PC-9 (cell line): ENCODE results near the gene RASA1. TPM values are rescaled to one million over a fixed set of nuclear protein-coding genes. Genes with fewer than 3 reads are reported as not detected.

Experiments
- BruUV-seq: library from RNA; stranded (reverse); fragments of 400-500 nt; replicated peaks from 2 replicates; lab custom pipeline; 2021; lab: Mats Ljungman, UMichigan
- CTCF ChIA-PET: fragments of 300-600 bp; sonication (Branson Sonifier 250); formaldehyde crosslinking; loops from one replicate; lab custom pipeline; 2022; ENCODE audit warnings: antibody characterized with exemption; lab: Charles Lee
- POLR2A ChIA-PET: fragments of 300-600 bp; sonication (Branson Sonifier 250); formaldehyde crosslinking; loops from one replicate; lab custom pipeline; 2022; ENCODE audit warnings: antibody characterized with exemption; ENCODE audit not compliant: unreplicated experiment; lab: Charles Lee
- DNase-seq, 2 experiments: peaks; one replicate each; pipeline versions ENCODE4 v3.0.0 to v3.0.0-alpha.2; 2015 to 2022; ENCODE audit warnings: mixed read lengths in 1 of 2
- H2AFZ ChIP-seq: fragments of 200-600 bp; sonication (generic); 2 replicates; pipeline ENCODE4 v1.8.1; 2017; ENCODE audit warnings: antibody characterized with exemption
- H3F3A ChIP-seq: fragments of 200-600 bp; sonication (generic); 2 replicates; pipeline ENCODE4 v1.8.1; 2017; ENCODE audit warnings: antibody characterized with exemption, mild to moderate bottlenecking, low read depth; ENCODE audit not compliant: insufficient read depth
- H3K27ac ChIP-seq: fragments of 200-600 bp; sonication (generic); 2 replicates; pipeline ENCODE4 v1.6.1; 2016; ENCODE audit warnings: mixed run types
- H3K27me3 ChIP-seq: fragments of 200-600 bp; sonication (generic); 2 replicates; pipeline ENCODE4 v1.6.1; 2016; ENCODE audit warnings: low read depth, mixed run types; ENCODE audit not compliant: insufficient read depth
- H3K36me3 ChIP-seq: fragments of 200-600 bp; sonication (generic); 2 replicates; pipeline ENCODE4 v1.6.1; 2016; ENCODE audit warnings: low read depth, mixed run types
- H3K4me1 ChIP-seq: fragments of 200-600 bp; sonication (generic); replicated peaks from 2 replicates; pipeline ENCODE4 v1.6.1; 2016; ENCODE audit warnings: mixed run types; ENCODE audit not compliant: insufficient read depth
- H3K4me2 ChIP-seq: fragments of 200-600 bp; sonication (generic); 2 replicates; pipeline ENCODE4 v1.6.1; 2017; ENCODE audit warnings: mixed run types
- H3K4me3 ChIP-seq: fragments of 200-600 bp; sonication (generic); 2 replicates; pipeline ENCODE4 v1.6.1; 2016; ENCODE audit warnings: mixed run types
- H3K79me2 ChIP-seq: fragments of 200-600 bp; sonication (generic); 2 replicates; pipeline ENCODE4 v1.6.1; 2017; ENCODE audit warnings: low read depth, mixed run types
- H3K9me2 ChIP-seq: fragments of 200-600 bp; sonication (generic); 2 replicates; pipeline ENCODE4 v1.8.1; 2017; ENCODE audit warnings: mild to moderate bottlenecking; ENCODE audit not compliant: insufficient read depth
- H3K9me3 ChIP-seq: fragments of 200-600 bp; sonication (generic); 2 replicates; pipeline ENCODE4 v1.8.1; 2016; ENCODE audit warnings: low read depth; ENCODE audit not compliant: insufficient read depth
- H4K20me1 ChIP-seq: fragments of 200-600 bp; sonication (generic); 2 replicates; pipeline ENCODE4 v1.8.1; 2017; ENCODE audit not compliant: insufficient read depth
- EZH2 ChIP-seq: fragments of 200-600 bp; sonication (generic); IDR thresholded peaks from 2 replicates; pipeline ENCODE4 v1.8.0; 2017; ENCODE audit warnings: antibody characterized with exemption, low read depth
- intact Hi-C: fragments of 100-400 bp; cut with micrococcal nuclease; formaldehyde crosslinking; loops from one replicate; pipeline ENCODE4 v1.10.0; 2022; ENCODE audit not compliant: unreplicated experiment
- total RNA-seq: library from RNA; stranded (reverse); gene quantifications from 2 replicates; pipeline ENCODE4 v1.2.3, GENCODE V29; 2021
- TF ChIP-seq, protein P1 (sequence below): fragments of 200-600 bp; sonication (generic); conservative IDR thresholded peaks from 2 replicates; pipeline ENCODE4 v1.6.1; 2017; ENCODE audit warnings: mixed run types, antibody characterized with exemption, mild to moderate bottlenecking, moderate library complexity

Gene RASA1
- total RNA-seq, 1 experiment from 2014 or later: 66.6 TPM

DNA sequence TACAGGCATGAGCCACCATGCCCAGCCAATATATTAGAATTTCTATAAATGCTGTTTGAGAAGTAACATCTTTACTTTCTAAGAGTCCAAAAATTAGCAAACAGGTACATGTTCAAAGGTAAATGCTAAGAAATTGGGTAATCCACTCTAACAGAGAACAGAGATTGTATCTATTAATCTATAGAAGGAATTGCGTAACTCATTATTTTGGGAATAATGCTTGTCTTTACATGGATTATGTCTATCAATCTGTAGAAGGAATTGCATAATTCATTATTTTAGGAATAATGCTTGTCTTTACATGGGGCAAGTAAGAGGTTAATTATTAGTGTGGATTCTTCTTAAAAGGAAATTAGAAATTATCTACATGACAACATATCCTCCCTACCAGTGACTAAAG, 114.5 kb downstream of the RASA1 start:
- Histone ChIP-seq H3K4me3 (no peak overlapping the region), H3F3A (peaks cover 14% of the 10 kb centered on the region; the same call in 1 of the 2 replicates), H3K4me1 (no peaks in the 10 kb centered on the region), H3K79me2 (no peaks in the 10 kb centered on the region), H3K9me3 (no peaks in the 10 kb centered on the region), H4K20me1 (no peaks in the 10 kb centered on the region), H3K36me3 (peaks cover 27% of the 10 kb centered on the region), H2AFZ (no peak overlapping the region), H3K27ac (no peak overlapping the region), H3K4me2 (no peak overlapping the region), H3K27me3 (no peaks in the 10 kb centered on the region), H3K9me2 (no peaks in the 10 kb centered on the region)
- no TSS peak for BruUV-seq
- CTCF ChIA-PET: no interaction called here
- no peak for DNase-seq
- TF ChIP-seq EZH2: no peak
- TF ChIP-seq, protein P1, sequence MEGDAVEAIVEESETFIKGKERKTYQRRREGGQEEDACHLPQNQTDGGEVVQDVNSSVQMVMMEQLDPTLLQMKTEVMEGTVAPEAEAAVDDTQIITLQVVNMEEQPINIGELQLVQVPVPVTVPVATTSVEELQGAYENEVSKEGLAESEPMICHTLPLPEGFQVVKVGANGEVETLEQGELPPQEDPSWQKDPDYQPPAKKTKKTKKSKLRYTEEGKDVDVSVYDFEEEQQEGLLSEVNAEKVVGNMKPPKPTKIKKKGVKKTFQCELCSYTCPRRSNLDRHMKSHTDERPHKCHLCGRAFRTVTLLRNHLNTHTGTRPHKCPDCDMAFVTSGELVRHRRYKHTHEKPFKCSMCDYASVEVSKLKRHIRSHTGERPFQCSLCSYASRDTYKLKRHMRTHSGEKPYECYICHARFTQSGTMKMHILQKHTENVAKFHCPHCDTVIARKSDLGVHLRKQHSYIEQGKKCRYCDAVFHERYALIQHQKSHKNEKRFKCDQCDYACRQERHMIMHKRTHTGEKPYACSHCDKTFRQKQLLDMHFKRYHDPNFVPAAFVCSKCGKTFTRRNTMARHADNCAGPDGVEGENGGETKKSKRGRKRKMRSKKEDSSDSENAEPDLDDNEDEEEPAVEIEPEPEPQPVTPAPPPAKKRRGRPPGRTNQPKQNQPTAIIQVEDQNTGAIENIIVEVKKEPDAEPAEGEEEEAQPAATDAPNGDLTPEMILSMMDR: no peak
- POLR2A ChIA-PET: no interaction called here
- intact Hi-C loops: no loop called here

DNA sequence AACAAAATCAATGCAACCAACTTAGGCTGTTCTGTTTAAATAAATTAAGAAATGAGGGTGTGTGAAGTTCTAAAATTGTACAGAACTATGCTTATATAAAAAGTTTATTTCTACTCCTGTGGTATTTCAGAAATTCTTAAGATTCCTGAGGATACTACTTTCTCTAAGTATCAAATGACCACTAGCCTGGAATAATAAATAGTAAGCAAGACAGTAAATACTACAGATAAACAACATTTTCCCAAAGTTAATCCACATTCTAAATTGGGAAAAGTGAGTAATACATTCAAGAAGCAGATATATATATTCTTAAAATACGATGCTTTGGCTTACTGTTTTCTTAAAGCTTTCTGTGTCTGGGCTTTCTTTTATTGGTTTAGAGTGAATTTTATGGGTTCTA, 115.5 kb downstream of the RASA1 start:
- no TSS peak for BruUV-seq
- DNase-seq: no peak
- Histone ChIP-seq H3K27ac (no peak overlapping the region), H3K4me2 (no peak overlapping the region), H3K4me3 (no peak overlapping the region), H3K9me3 (no peaks in the 10 kb centered on the region; the same call in 1 of the 2 replicates), H3K4me1 (no peaks in the 10 kb centered on the region), H3F3A (peaks cover 8% of the 10 kb centered on the region), H3K9me2 (no peaks in the 10 kb centered on the region), H3K79me2 (no peaks in the 10 kb centered on the region), H3K36me3 (peaks cover 36% of the 10 kb centered on the region), H3K27me3 (no peaks in the 10 kb centered on the region), H4K20me1 (no peaks in the 10 kb centered on the region), H2AFZ (no peak overlapping the region)
- POLR2A ChIA-PET: no interaction called here
- CTCF ChIA-PET: no interaction called here
- TF ChIP-seq, protein P1: no peak
- TF ChIP-seq EZH2: no peak
- intact Hi-C loops: no loop called here

DNA sequence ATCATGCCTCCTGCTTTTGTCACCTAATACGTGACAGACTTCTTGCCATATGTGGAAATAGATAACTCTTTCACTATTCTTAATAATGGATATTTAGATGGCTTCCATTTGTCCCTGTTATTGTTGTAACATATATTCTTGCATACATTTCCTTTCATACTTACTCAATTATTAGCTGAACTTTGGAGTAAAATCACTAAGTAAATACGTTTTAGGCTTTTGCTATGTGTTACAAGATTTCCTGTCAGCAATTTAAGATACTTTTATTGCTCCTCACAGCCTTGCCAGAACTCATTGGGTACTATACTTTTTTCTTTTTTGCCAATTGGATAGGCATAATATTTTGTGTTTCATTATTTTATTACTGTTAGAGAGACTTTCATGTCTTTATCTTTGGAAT, 118.1 kb downstream of the RASA1 start:
- Histone ChIP-seq H3K27me3 (no peaks in the 10 kb centered on the region), H3F3A (peaks cover 5% of the 10 kb centered on the region), H3K36me3 (peaks cover 39% of the 10 kb centered on the region), H3K79me2 (no peaks in the 10 kb centered on the region), H2AFZ (no peak overlapping the region), H4K20me1 (no peaks in the 10 kb centered on the region), H3K4me3 (no peak overlapping the region), H3K27ac (no peak overlapping the region), H3K9me3 (no peaks in the 10 kb centered on the region; the same call in 1 of the 2 replicates), H3K9me2 (no peaks in the 10 kb centered on the region), H3K4me2 (no peak overlapping the region), H3K4me1 (no peaks in the 10 kb centered on the region)
- TF ChIP-seq, protein P1: no peak
- ChIA-PET CTCF (no interaction called here), POLR2A (no interaction called here)
- intact Hi-C loops: no loop called here
- no peak for DNase-seq
- BruUV-seq: no TSS peak
